Superior temporal gyrus (tissue), 1 donor: ENCODE data around the gene TMED1.

Experiments used
- DNase-seq: peaks from one replicate; pipeline ENCODE4 v3.0.0-alpha.2; 2016; ENCODE audit errors: extremely low spot score

The TMED1 gene

GRCh38 chr19:10811391-10812111, 24.5 kb downstream of the TMED1 start:
- no peak for DNase-seq

- DNase-seq = no peak
Measured at GRCh38 chr19:10809651-10810285, 26.2 kb downstream of the TMED1 start.

- DNase-seq = no peak
Measured at GRCh38 chr19:10808937-10809649, 26.9 kb downstream of the TMED1 start.

- DNase-seq = no peak
Measured at GRCh38 chr19:10805758-10806247, 30.2 kb downstream of the TMED1 start.

- peak; percentile 12 for DNase-seq
Measured at GRCh38 chr19:10805065-10805757, 30.8 kb downstream of the TMED1 start.

- no peak for DNase-seq
Measured at GRCh38 chr19:10803252-10803651, 32.8 kb downstream of the TMED1 start.

- DNase-seq = no peak
Measured at GRCh38 chr19:10802479-10802878, 33.5 kb downstream of the TMED1 start.

GRCh38 chr19:10800488-10800887, 35.5 kb downstream of the TMED1 start:
- DNase-seq = peak; percentile 21

GRCh38 chr19:10797541-10798256, 38.3 kb downstream of the TMED1 start:
- peak; percentile 56 for DNase-seq

GRCh38 chr19:10797078-10797477, 38.9 kb downstream of the TMED1 start:
- no peak for DNase-seq

GRCh38 chr19:10796653-10797052, 39.4 kb downstream of the TMED1 start:
- DNase-seq = no peak

- no peak for DNase-seq
Measured at GRCh38 chr19:10789866-10790265, 46.1 kb downstream of the TMED1 start.

GRCh38 chr19:10788146-10788545, 47.9 kb downstream of the TMED1 start:
- no peak for DNase-seq

GRCh38 chr19:10784257-10784656, 51.8 kb downstream of the TMED1 start:
- no peak for DNase-seq

- no peak for DNase-seq
Measured at GRCh38 chr19:10782795-10783194, 53.2 kb downstream of the TMED1 start.
